HFF-Myc (cell line): Measurements from ENCODE around the gene COL4A1.

ENCODE experiments used
- DNase-seq: peaks from one replicate; pipeline ENCODE4 v3.0.0-alpha.2; 2011; ENCODE audit warnings: low read depth; ENCODE audit errors: extremely low read depth
- H3K4me3 ChIP-seq: replicated peaks from 2 replicates; pipeline ENCODE4 v1.5.1; 2011; ENCODE audit warnings: low read depth, mild to moderate bottlenecking, control low read depth, low read length
- TF ChIP-seq, protein P1 (sequence below): IDR thresholded peaks from 2 replicates; pipeline ENCODE4 v1.5.1; 2012; ENCODE audit warnings: mild to moderate bottlenecking, low read depth, low read length, control low read depth; ENCODE audit errors: missing control alignments

The COL4A1 gene

DNA sequence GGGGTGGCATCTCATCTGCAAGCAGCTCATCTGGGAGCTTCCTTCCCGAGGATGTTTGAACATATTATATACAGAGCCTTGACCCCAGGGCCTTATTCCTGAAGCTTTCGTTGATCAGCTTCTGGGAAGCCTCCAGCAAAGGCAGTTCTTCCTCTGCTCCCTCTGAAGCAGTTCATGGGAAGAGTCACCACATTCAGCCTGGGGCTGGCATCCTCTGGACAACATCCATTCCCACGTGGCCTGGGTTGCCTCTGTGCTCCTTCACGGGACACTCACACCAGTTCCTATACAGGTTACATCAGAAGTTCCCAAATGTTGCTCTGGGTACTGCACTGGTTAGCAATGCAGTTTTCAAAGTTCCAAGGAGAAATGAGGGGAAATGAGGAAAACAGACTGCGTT lies 29.7 kb upstream of the COL4A1 start:
- DNase-seq = no peak
- TF ChIP-seq, protein P1, sequence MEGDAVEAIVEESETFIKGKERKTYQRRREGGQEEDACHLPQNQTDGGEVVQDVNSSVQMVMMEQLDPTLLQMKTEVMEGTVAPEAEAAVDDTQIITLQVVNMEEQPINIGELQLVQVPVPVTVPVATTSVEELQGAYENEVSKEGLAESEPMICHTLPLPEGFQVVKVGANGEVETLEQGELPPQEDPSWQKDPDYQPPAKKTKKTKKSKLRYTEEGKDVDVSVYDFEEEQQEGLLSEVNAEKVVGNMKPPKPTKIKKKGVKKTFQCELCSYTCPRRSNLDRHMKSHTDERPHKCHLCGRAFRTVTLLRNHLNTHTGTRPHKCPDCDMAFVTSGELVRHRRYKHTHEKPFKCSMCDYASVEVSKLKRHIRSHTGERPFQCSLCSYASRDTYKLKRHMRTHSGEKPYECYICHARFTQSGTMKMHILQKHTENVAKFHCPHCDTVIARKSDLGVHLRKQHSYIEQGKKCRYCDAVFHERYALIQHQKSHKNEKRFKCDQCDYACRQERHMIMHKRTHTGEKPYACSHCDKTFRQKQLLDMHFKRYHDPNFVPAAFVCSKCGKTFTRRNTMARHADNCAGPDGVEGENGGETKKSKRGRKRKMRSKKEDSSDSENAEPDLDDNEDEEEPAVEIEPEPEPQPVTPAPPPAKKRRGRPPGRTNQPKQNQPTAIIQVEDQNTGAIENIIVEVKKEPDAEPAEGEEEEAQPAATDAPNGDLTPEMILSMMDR = no peak
- no peak overlapping the region for H3K4me3 ChIP-seq

- no peak for DNase-seq
- no peak overlapping the region for H3K4me3 ChIP-seq
- TF ChIP-seq, protein P1 = no peak
These were observed 29.2 kb upstream of the COL4A1 start for GRCh38 chr13:110336108-110336507.

DNA sequence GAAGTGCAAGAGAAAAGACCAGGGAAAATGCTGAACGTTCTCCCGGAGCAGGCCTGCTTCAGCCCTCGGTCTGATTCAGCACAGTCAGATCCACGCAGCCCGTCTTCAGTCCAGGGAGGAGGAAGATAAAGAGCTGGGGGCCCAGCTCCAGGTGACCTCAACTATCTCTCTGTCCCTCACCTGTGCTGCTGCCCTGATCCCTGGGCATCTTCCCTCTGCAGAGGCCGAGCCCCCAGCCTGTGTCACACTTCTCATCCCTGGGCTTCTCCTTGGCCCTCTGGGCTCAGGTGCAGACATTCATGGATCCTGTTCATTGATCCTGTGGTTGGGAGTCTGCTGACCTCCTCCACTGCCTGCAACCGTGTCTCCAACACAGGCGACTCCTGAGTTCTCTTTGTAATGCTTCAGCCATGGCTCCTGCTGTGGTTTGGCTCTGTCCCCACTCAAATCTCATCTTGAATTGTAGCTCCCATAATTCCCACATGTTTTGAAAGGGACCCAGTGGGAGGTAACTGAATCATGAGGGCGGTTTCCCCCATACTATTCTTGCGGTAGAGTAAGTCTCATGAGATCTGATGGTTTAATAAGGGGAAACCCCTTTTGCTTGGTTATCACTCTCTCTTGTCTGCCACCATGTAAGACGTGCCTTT lies 28.0 kb upstream of the COL4A1 start:
- no peak for DNase-seq
- H3K4me3 ChIP-seq = no peak overlapping the region
- TF ChIP-seq, protein P1 = no peak

GRCh38 chr13:110334256-110334655 lies 27.3 kb upstream of the COL4A1 start:
- H3K4me3 ChIP-seq = no peak overlapping the region
- TF ChIP-seq, protein P1 = no peak
- DNase-seq = no peak

GRCh38 chr13:110333837-110334236 lies 26.9 kb upstream of the COL4A1 start:
- TF ChIP-seq, protein P1 = no peak
- H3K4me3 ChIP-seq = no peak overlapping the region
- no peak for DNase-seq

DNA sequence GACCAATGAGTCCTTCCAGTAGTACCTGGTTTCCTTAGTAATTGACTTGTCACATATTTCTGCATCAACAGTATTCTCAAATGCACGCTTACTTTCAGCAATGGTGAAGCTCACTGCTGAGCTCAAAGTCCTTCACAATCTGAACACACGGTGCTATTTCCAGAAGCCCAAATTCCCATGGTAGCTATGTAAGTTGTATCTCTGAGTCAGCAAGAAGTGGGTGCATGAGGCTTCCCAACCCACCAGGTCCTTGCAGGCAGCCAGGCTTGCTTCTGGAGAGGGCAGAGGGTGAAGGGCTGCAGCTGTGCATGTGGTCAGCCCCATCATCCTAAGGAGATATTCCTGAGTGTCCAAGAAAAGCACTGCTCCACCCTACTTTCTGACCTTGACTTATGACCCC lies 25.8 kb upstream of the COL4A1 start:
- no peak for DNase-seq
- TF ChIP-seq, protein P1 = no peak
- H3K4me3 ChIP-seq = no peak overlapping the region

DNA sequence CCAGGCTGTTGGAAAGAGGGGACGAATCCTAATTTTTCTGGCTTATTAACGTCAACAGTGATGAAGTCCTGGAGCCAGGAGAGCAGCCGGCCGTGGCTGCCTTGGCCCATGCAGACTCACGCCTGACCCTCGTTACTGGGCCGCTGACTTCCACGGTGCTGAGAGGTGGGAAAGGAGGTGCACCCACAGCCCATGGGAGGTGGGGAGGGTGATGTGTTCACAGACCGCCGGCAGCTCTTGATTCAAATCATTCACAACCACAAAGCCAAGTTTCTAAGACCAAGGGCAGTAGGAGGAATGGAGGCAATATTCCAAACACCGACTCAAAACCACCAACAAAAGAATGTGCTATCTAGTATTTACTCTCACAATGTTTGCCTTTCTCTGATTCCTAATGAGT lies 24.4 kb upstream of the COL4A1 start:
- TF ChIP-seq, protein P1 = no peak
- no peak overlapping the region for H3K4me3 ChIP-seq
- DNase-seq = no peak
